Measurements from ENCODE around the gene ALKBH4.
A peak's percentile ranks its signal among the peaks of the same experiment; 100 is the strongest.
"Not testable (repeated sequence)": the region's sequence is repeated elsewhere in the genome, so short reads cannot be mapped to it uniquely, and the experiment has no call there.

Gene ALKBH4

GRCh38 chr7:102464577-102465280 is at the start of gene ALKBH4, which contains the start of gene LRWD1:
TSS of gene ALKBH4 (minus strand) at chr7:102464863. CDS start at chr7:102464836, 27 bp downstream.
TSS of gene LRWD1 (plus strand) at chr7:102464984. CDS start at chr7:102465081, 97 bp downstream.
- H3K9me3 Mint-ChIP-seq, result no peaks in the 10 kb centered on the region
- H3K4me1 Mint-ChIP-seq (ENCODE audit: low read depth), result peaks cover 40% of the 10 kb centered on the region

GRCh38 chr7:102512642-102513221 is 48.1 kb upstream of the ALKBH4 start:
- H3K9me3 Mint-ChIP-seq; H3K4me3 Mint-ChIP-seq; H3K36me3 Mint-ChIP-seq (ENCODE audit: low read depth); H3K27me3 Mint-ChIP-seq; H3K27ac Mint-ChIP-seq; H3K4me1 Mint-ChIP-seq (ENCODE audit: low read depth): not testable (repeated sequence)
- peak; percentile 40 for DNase-seq

More at GRCh38 chr7:102464577-102465280, at the start of gene ALKBH4, which contains the start of gene LRWD1:
- Mint-ChIP-seq H3K4me3 (peak within 1 kb of the TSS; percentile 96), H3K36me3 (ENCODE audit: low read depth) (peaks cover 50% of the 10 kb centered on the region), H3K27ac (peak within 1 kb of the TSS; percentile 92), H3K27me3 (no peaks in the 10 kb centered on the region)
- peak; percentile 98 for DNase-seq

GRCh38 chr7:102511860-102512522 is 47.3 kb upstream of the ALKBH4 start:
- DNase-seq; H3K4me3 Mint-ChIP-seq; H3K27me3 Mint-ChIP-seq; H3K9me3 Mint-ChIP-seq; H3K4me1 Mint-ChIP-seq (ENCODE audit: low read depth); H3K27ac Mint-ChIP-seq; H3K36me3 Mint-ChIP-seq (ENCODE audit: low read depth): not testable (repeated sequence)

GRCh38 chr7:102510575-102510974 is 45.9 kb upstream of the ALKBH4 start:
- not testable (repeated sequence) for H3K27me3 Mint-ChIP-seq; DNase-seq; H3K27ac Mint-ChIP-seq; H3K36me3 Mint-ChIP-seq (ENCODE audit: low read depth); H3K4me1 Mint-ChIP-seq (ENCODE audit: low read depth); H3K9me3 Mint-ChIP-seq; H3K4me3 Mint-ChIP-seq

- H3K36me3 Mint-ChIP-seq (ENCODE audit: low read depth); H3K4me3 Mint-ChIP-seq; H3K27me3 Mint-ChIP-seq; H3K4me1 Mint-ChIP-seq (ENCODE audit: low read depth); H3K27ac Mint-ChIP-seq; DNase-seq; H3K9me3 Mint-ChIP-seq: not testable (repeated sequence)
Measured at GRCh38 chr7:102507410-102508088, 42.9 kb upstream of the ALKBH4 start.

- H3K27ac Mint-ChIP-seq; H3K4me1 Mint-ChIP-seq (ENCODE audit: low read depth); H3K9me3 Mint-ChIP-seq; H3K4me3 Mint-ChIP-seq; DNase-seq; H3K27me3 Mint-ChIP-seq; H3K36me3 Mint-ChIP-seq (ENCODE audit: low read depth): not testable (repeated sequence)
Measured at GRCh38 chr7:102505298-102506185, 40.9 kb upstream of the ALKBH4 start.

- not testable (repeated sequence) for H3K27ac Mint-ChIP-seq; H3K4me3 Mint-ChIP-seq; H3K27me3 Mint-ChIP-seq; H3K9me3 Mint-ChIP-seq; DNase-seq; H3K36me3 Mint-ChIP-seq (ENCODE audit: low read depth); H3K4me1 Mint-ChIP-seq (ENCODE audit: low read depth)
Measured at GRCh38 chr7:102503141-102503540, 38.5 kb upstream of the ALKBH4 start.

- not testable (repeated sequence) for H3K27ac Mint-ChIP-seq, H3K9me3 Mint-ChIP-seq, H3K27me3 Mint-ChIP-seq
Measured at GRCh38 chr7:102498321-102498720, 33.7 kb upstream of the ALKBH4 start.

GRCh38 chr7:102497308-102497707 is 32.6 kb upstream of the ALKBH4 start:
- H3K36me3 Mint-ChIP-seq (ENCODE audit: low read depth); H3K27me3 Mint-ChIP-seq; H3K27ac Mint-ChIP-seq; DNase-seq; H3K4me3 Mint-ChIP-seq; H3K4me1 Mint-ChIP-seq (ENCODE audit: low read depth); H3K9me3 Mint-ChIP-seq: not testable (repeated sequence)

More at GRCh38 chr7:102498321-102498720, 33.7 kb upstream of the ALKBH4 start:
- not testable (repeated sequence) for DNase-seq; H3K4me3 Mint-ChIP-seq; H3K36me3 Mint-ChIP-seq (ENCODE audit: low read depth); H3K4me1 Mint-ChIP-seq (ENCODE audit: low read depth)

- not testable (repeated sequence) for H3K36me3 Mint-ChIP-seq (ENCODE audit: low read depth); H3K27me3 Mint-ChIP-seq; H3K27ac Mint-ChIP-seq; H3K4me1 Mint-ChIP-seq (ENCODE audit: low read depth); H3K4me3 Mint-ChIP-seq; DNase-seq; H3K9me3 Mint-ChIP-seq
Measured at GRCh38 chr7:102496861-102497260, 32.2 kb upstream of the ALKBH4 start.

- DNase-seq; H3K9me3 Mint-ChIP-seq; H3K27me3 Mint-ChIP-seq; H3K4me3 Mint-ChIP-seq; H3K36me3 Mint-ChIP-seq (ENCODE audit: low read depth); H3K4me1 Mint-ChIP-seq (ENCODE audit: low read depth); H3K27ac Mint-ChIP-seq: not testable (repeated sequence)
Measured at GRCh38 chr7:102494473-102495149, 29.9 kb upstream of the ALKBH4 start.

- H3K27me3 Mint-ChIP-seq; H3K36me3 Mint-ChIP-seq (ENCODE audit: low read depth); H3K4me3 Mint-ChIP-seq; H3K4me1 Mint-ChIP-seq (ENCODE audit: low read depth); H3K27ac Mint-ChIP-seq; H3K9me3 Mint-ChIP-seq: not testable (repeated sequence)
- DNase-seq, result peak; percentile 51
Measured at GRCh38 chr7:102494026-102494425, 29.4 kb upstream of the ALKBH4 start.

- not testable (repeated sequence) for H3K9me3 Mint-ChIP-seq; H3K4me3 Mint-ChIP-seq; H3K27me3 Mint-ChIP-seq; H3K27ac Mint-ChIP-seq; H3K36me3 Mint-ChIP-seq (ENCODE audit: low read depth); H3K4me1 Mint-ChIP-seq (ENCODE audit: low read depth)
- peak; percentile 50 for DNase-seq
Measured at GRCh38 chr7:102493220-102493935, 28.7 kb upstream of the ALKBH4 start.

Data from activated T-cell treated with anti-CD3 and anti-CD28 coated beads, Interleukin-2, amount 50 U/mL, for 24 hours (primary cell).